H9 (cell line): ENCODE measurements around the gene NRDE2. TPM values are rescaled to one million over a fixed set of nuclear protein-coding genes. Genes with fewer than 3 reads are reported as not detected.
A peak's percentile ranks its signal among the peaks of the same experiment; 100 is the strongest.

Experiments
- DNase-seq: peaks from one replicate; pipeline ENCODE4 v3.0.0-alpha.2; 2017
- H2AFZ ChIP-seq: one replicate; pipeline ENCODE4 v1.6.1; 2013; ENCODE audit warnings: mild to moderate bottlenecking, low read length, control low read depth, moderate library complexity
- H2AK5ac ChIP-seq: 2 replicates; pipeline ENCODE4 v1.6.1; 2013; ENCODE audit warnings: low read length, control low read depth, mixed read lengths; ENCODE audit not compliant: insufficient read length
- H2BK120ac ChIP-seq: one replicate; pipeline ENCODE4 v1.6.1; 2013; ENCODE audit warnings: low read depth, mild to moderate bottlenecking, low read length, control low read depth, inconsistent platforms; ENCODE audit not compliant: poor library complexity, severe bottlenecking
- H2BK12ac ChIP-seq: 2 replicates; pipeline ENCODE4 v1.6.1; 2013; ENCODE audit warnings: low read length, control low read depth, mixed read lengths, low read depth; ENCODE audit not compliant: insufficient read length
- H2BK15ac ChIP-seq: 2 replicates; pipeline ENCODE4 v1.6.1; 2013; ENCODE audit warnings: low read depth, low read length, control low read depth
- H2BK20ac ChIP-seq: one replicate; pipeline ENCODE4 v1.6.1; 2013; ENCODE audit warnings: low read depth, mild to moderate bottlenecking, low read length, control low read depth, inconsistent platforms; ENCODE audit not compliant: poor library complexity, severe bottlenecking
- H2BK5ac ChIP-seq: 2 replicates; pipeline ENCODE4 v1.6.1; 2013; ENCODE audit warnings: low read length, control low read depth, mixed read lengths; ENCODE audit not compliant: insufficient read length
- H3K14ac ChIP-seq: 2 replicates; pipeline ENCODE4 v1.6.1; 2013; ENCODE audit warnings: low read length, control low read depth; ENCODE audit not compliant: insufficient read depth
- H3K18ac ChIP-seq: 2 replicates; pipeline ENCODE4 v1.6.1; 2013; ENCODE audit warnings: low read depth, mild to moderate bottlenecking, mixed read lengths, low read length, control low read depth; ENCODE audit not compliant: insufficient read length
- H3K23ac ChIP-seq: 2 replicates; pipeline ENCODE4 v1.6.1; 2013; ENCODE audit warnings: low read length, control low read depth, mixed read lengths, low read depth; ENCODE audit not compliant: insufficient read length
- H3K23me2 ChIP-seq: 2 replicates; pipeline ENCODE4 v1.6.1; 2013; ENCODE audit warnings: low read depth, mild to moderate bottlenecking, mixed read lengths, low read length, control low read depth; ENCODE audit not compliant: insufficient read length, poor library complexity, severe bottlenecking
- H3K27ac ChIP-seq: 2 replicates; pipeline ENCODE4 v1.5.1; 2013; ENCODE audit warnings: low read length, control low read depth, mixed read lengths, low read depth; ENCODE audit not compliant: insufficient read length
- H3K27me3 ChIP-seq: 2 replicates; pipeline ENCODE4 v1.6.1; 2013; ENCODE audit warnings: low read length, control low read depth, inconsistent platforms; ENCODE audit not compliant: insufficient read depth
- H3K4ac ChIP-seq: 2 replicates; pipeline ENCODE4 v1.6.1; 2013; ENCODE audit warnings: low read depth, mild to moderate bottlenecking, control low read depth, inconsistent platforms, low read length, moderate library complexity
- H3K4me1 ChIP-seq: 2 replicates; pipeline ENCODE4 v1.6.1; 2013; ENCODE audit warnings: low read length, control low read depth, inconsistent platforms; ENCODE audit not compliant: insufficient read depth
- H3K4me2 ChIP-seq: 2 replicates; pipeline ENCODE4 v1.6.1; 2013; ENCODE audit warnings: low read length, control low read depth, mixed read lengths; ENCODE audit not compliant: insufficient read length, insufficient read depth
- H3K56ac ChIP-seq: 2 replicates; pipeline ENCODE4 v1.6.1; 2013; ENCODE audit warnings: low read depth, mild to moderate bottlenecking, mixed read lengths, low read length, control low read depth; ENCODE audit not compliant: insufficient read length
- H3K79me1 ChIP-seq: 2 replicates; pipeline ENCODE4 v1.6.1; 2013; ENCODE audit warnings: low read depth, mild to moderate bottlenecking, moderate library complexity, low read length, control low read depth, inconsistent platforms; ENCODE audit not compliant: insufficient read depth, poor library complexity, severe bottlenecking
- H3K79me2 ChIP-seq: 2 replicates; pipeline ENCODE4 v1.6.1; 2013; ENCODE audit warnings: low read length, control low read depth, inconsistent platforms; ENCODE audit not compliant: insufficient read depth
- H3K9ac ChIP-seq: 2 replicates; pipeline ENCODE4 v1.6.1; 2013; ENCODE audit warnings: low read length, control low read depth, mixed read lengths; ENCODE audit not compliant: insufficient read length; ENCODE audit errors: extremely low read depth
- H3K9me3 ChIP-seq: one replicate; pipeline ENCODE4 v1.6.1; 2013; ENCODE audit warnings: low read depth, low read length, inconsistent platforms; ENCODE audit not compliant: control insufficient read depth
- H3T11ph ChIP-seq: one replicate; pipeline ENCODE4 v1.6.1; 2013; ENCODE audit warnings: mild to moderate bottlenecking, low read length, control low read depth, inconsistent platforms
- H4K20me1 ChIP-seq: one replicate; pipeline ENCODE4 v1.6.1; 2013; ENCODE audit not compliant: control insufficient read depth, insufficient read length, insufficient read depth
- H4K5ac ChIP-seq: 2 replicates; pipeline ENCODE4 v1.6.1; 2013; ENCODE audit warnings: low read depth, mild to moderate bottlenecking, mixed read lengths, low read length, control low read depth; ENCODE audit not compliant: insufficient read length
- H4K8ac ChIP-seq: replicated peaks from 2 replicates; pipeline ENCODE4 v1.6.1; 2013; ENCODE audit warnings: low read length, control low read depth, mixed read lengths, low read depth; ENCODE audit not compliant: insufficient read length
- H4K91ac ChIP-seq: 2 replicates; pipeline ENCODE4 v1.6.1; 2013; ENCODE audit warnings: low read depth, mild to moderate bottlenecking, moderate library complexity, mixed read lengths, low read length, control low read depth; ENCODE audit not compliant: insufficient read length
- H3K27ac Mint-ChIP-seq, 3 experiments: 2 replicates in 2 of 3; 3 replicates in 1 of 3; pipeline ENCODE4 v1.8.0; 2020 to 2021; ENCODE audit warnings: mixed read lengths in 3 of 3, mild to moderate bottlenecking in 1 of 3, moderate library complexity in 1 of 3
- H3K27me3 Mint-ChIP-seq: 2 replicates; pipeline ENCODE4 v1.8.0; 2021; ENCODE audit warnings: low read depth, mild to moderate bottlenecking, moderate library complexity, mixed read lengths
- H3K36me3 Mint-ChIP-seq, 3 experiments: 2 replicates in 2 of 3; 3 replicates in 1 of 3; pipeline ENCODE4 v1.8.0; 2020 to 2021; ENCODE audit warnings: low read depth in 3 of 3, mixed read lengths in 3 of 3; ENCODE audit not compliant: insufficient read depth in 1 of 3
- H3K4me1 Mint-ChIP-seq, 2 experiments: 2 replicates each; pipeline ENCODE4 v1.8.0; 2020; ENCODE audit warnings: mixed read lengths in 2 of 2
- H3K4me3 Mint-ChIP-seq, 2 experiments: 2 replicates in 1 of 2; 3 replicates in 1 of 2; pipeline ENCODE4 v1.8.0; 2020 to 2021; ENCODE audit warnings: mild to moderate bottlenecking in 2 of 2, mixed read lengths in 2 of 2, moderate library complexity in 1 of 2
- H3K9me3 Mint-ChIP-seq, 2 experiments: 2 replicates in 1 of 2; 3 replicates in 1 of 2; pipeline ENCODE4 v1.8.0; 2020; ENCODE audit warnings: mild to moderate bottlenecking in 2 of 2, mixed read lengths in 2 of 2, moderate library complexity in 1 of 2
- WGBS: extraction: QIAGEN DNeasy Blood & Tissue Kit; methylation state at CpG from one replicate; pipeline ENCODE4 v1.1.7; 2013; ENCODE audit warnings: missing lambda C conversion rate, low lambda C conversion rate, mixed read lengths; ENCODE audit not compliant: insufficient read length; ENCODE audit errors: extremely low coverage; 5-methylcytosine and 5-hydroxymethylcytosine counted together
- total RNA-seq: library from RNA; stranded (reverse); gene quantifications from 2 replicates; pipeline ENCODE4 v1.2.1, GENCODE V29; 2021
- TF ChIP-seq, protein P1 (sequence below): fragments of 200-600 bp; sonication (generic); conservative IDR thresholded peaks from 3 replicates; pipeline ENCODE4 v1.8.0; 2021; ENCODE audit warnings: antibody characterized with exemption, mild to moderate bottlenecking

NRDE2 gene
- total RNA-seq, 1 experiment from 2014 or later: 21.2 TPM

- Histone ChIP-seq H2AFZ (no peak overlapping the region), H4K8ac (no peak overlapping the region), H3K23ac (no peak overlapping the region), H3K9ac (no peak overlapping the region), H3K18ac (no peak overlapping the region), H3K14ac (no peak overlapping the region), H4K20me1 (no peaks in the 10 kb centered on the region), H3K4me2 (no peak overlapping the region), H3K9me3 (no peaks in the 10 kb centered on the region), H4K91ac (no peak overlapping the region), H2BK120ac (no peak overlapping the region), H3K79me1 (no peaks in the 10 kb centered on the region), H3K79me2 (no peaks in the 10 kb centered on the region), H3K4ac (no peak overlapping the region), H2BK15ac (no peak overlapping the region), H2AK5ac (no peak overlapping the region), H3K4me1 (peaks cover 14% of the 10 kb centered on the region; the same call in 1 of the 2 replicates), H4K5ac (no peak overlapping the region), H2BK5ac (no peak overlapping the region), H2BK12ac (no peak overlapping the region), H3K27me3 (no peaks in the 10 kb centered on the region), H3K23me2 (no peaks in the 10 kb centered on the region), H2BK20ac (no peak overlapping the region), H3K27ac (no peak overlapping the region), H3K56ac (no peak overlapping the region), H3T11ph (no peak overlapping the region)
- Mint-ChIP-seq H3K27ac (peak overlapping the region in 1 of 3 experiments; percentile 71; a peak in 3 of 7 replicates), H3K9me3 (peaks cover 5 to 8% of the 10 kb centered on the region in 2 experiments), H3K36me3 (peaks cover 13 to 60% (median 44%) of the 10 kb centered on the region in 3 experiments; a peak in 6 of 7 replicates), H3K27me3 (no peaks in the 10 kb centered on the region), H3K4me1 (peaks cover 35 to 42% of the 10 kb centered on the region in 2 experiments), H3K4me3 (no peak overlapping the region)
- TF ChIP-seq, protein P1, sequence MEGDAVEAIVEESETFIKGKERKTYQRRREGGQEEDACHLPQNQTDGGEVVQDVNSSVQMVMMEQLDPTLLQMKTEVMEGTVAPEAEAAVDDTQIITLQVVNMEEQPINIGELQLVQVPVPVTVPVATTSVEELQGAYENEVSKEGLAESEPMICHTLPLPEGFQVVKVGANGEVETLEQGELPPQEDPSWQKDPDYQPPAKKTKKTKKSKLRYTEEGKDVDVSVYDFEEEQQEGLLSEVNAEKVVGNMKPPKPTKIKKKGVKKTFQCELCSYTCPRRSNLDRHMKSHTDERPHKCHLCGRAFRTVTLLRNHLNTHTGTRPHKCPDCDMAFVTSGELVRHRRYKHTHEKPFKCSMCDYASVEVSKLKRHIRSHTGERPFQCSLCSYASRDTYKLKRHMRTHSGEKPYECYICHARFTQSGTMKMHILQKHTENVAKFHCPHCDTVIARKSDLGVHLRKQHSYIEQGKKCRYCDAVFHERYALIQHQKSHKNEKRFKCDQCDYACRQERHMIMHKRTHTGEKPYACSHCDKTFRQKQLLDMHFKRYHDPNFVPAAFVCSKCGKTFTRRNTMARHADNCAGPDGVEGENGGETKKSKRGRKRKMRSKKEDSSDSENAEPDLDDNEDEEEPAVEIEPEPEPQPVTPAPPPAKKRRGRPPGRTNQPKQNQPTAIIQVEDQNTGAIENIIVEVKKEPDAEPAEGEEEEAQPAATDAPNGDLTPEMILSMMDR: no peak
- no CpG with 5 or more reads among the region's 2 CpGs for WGBS
- DNase-seq: no peak
Observed at GRCh38 chr14:90300611-90301047, 31.1 kb downstream of the NRDE2 start.
